ENCODE measurements around the gene HOGA1. TPM values are rescaled to one million over a fixed set of nuclear protein-coding genes. Genes with fewer than 3 reads are reported as not detected.

Gene HOGA1
- total and polyA plus RNA-seq, 2 of the 13 experiments (the other 11 are each of a cell fraction or from before 2014, with no cell fraction given) = 7.6 to 19.5 TPM

GRCh38 chr10:97632949-97633884, 49.0 kb downstream of the HOGA1 start, which contains the start of gene MORN4 (continued):
- TF ChIP-seq PAX8 (CRISPR knock-in tag; IDR thresholded peaks at IDR 0.05; ENCODE audit: borderline replicate concordance) (no peak), ZNF737 (CRISPR knock-in tag; IDR thresholded peaks at IDR 0.05; ENCODE audit: borderline replicate concordance) (no peak), MAZ (IDR thresholded peaks at IDR 0.05; ENCODE audit: borderline replicate concordance, low read depth, low read length) (peak; percentile 45; the same call in 1 of the 2 replicates), MAZ (CRISPR knock-in tag; IDR thresholded peaks at IDR 0.05; ENCODE audit: low read depth) (peak; percentile 74; the same call in 1 of the 2 replicates), ELF3 (CRISPR knock-in tag; IDR thresholded peaks at IDR 0.05) (0 out of 2 replicates have a peak, but pooled peaks have one; percentile 11), ZBTB43 (CRISPR knock-in tag; conservative IDR thresholded peaks at IDR 0.05) (0 out of 2 replicates have a peak, but pooled peaks have one; percentile 10), SPEN (CRISPR knock-in tag; IDR thresholded peaks at IDR 0.05; ENCODE audit: low read depth) (peak; percentile 63), ZNF580 (CRISPR knock-in tag; IDR thresholded peaks at IDR 0.05; ENCODE audit: borderline replicate concordance, low read depth) (peak; percentile 54; the same call in 1 of the 2 replicates), FOXJ3 (CRISPR knock-in tag; IDR thresholded peaks at IDR 0.05; ENCODE audit: borderline replicate concordance) (peak; percentile 12; the same call in 1 of the 2 replicates), YY1 (IDR thresholded peaks at IDR 0.05; ENCODE audit: insufficient read depth, insufficient replicate concordance, low read depth, low read length) (peak; percentile 100), KAT2B (IDR thresholded peaks at IDR 0.05; ENCODE audit: borderline replicate concordance, low read depth, low read length) (no peak), NR0B2 (CRISPR knock-in tag; IDR thresholded peaks at IDR 0.05) (no peak), ZSCAN20 (CRISPR knock-in tag; IDR thresholded peaks at IDR 0.05; ENCODE audit: borderline replicate concordance) (no peak), BRCA1 (CRISPR knock-in tag; IDR thresholded peaks at IDR 0.05) (no peak)
- TF ChIP-seq, protein P1, sequence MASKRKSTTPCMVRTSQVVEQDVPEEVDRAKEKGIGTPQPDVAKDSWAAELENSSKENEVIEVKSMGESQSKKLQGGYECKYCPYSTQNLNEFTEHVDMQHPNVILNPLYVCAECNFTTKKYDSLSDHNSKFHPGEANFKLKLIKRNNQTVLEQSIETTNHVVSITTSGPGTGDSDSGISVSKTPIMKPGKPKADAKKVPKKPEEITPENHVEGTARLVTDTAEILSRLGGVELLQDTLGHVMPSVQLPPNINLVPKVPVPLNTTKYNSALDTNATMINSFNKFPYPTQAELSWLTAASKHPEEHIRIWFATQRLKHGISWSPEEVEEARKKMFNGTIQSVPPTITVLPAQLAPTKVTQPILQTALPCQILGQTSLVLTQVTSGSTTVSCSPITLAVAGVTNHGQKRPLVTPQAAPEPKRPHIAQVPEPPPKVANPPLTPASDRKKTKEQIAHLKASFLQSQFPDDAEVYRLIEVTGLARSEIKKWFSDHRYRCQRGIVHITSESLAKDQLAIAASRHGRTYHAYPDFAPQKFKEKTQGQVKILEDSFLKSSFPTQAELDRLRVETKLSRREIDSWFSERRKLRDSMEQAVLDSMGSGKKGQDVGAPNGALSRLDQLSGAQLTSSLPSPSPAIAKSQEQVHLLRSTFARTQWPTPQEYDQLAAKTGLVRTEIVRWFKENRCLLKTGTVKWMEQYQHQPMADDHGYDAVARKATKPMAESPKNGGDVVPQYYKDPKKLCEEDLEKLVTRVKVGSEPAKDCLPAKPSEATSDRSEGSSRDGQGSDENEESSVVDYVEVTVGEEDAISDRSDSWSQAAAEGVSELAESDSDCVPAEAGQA (IDR thresholded peaks at IDR 0.05; ENCODE audit: low read depth) = peak; percentile 100
- TF ChIP-seq, protein P1 (CRISPR knock-in tag; IDR thresholded peaks at IDR 0.05; ENCODE audit: borderline replicate concordance) = no peak

All from HepG2 (cell line).